Measurements from ENCODE around the gene JPH4.

DNA sequence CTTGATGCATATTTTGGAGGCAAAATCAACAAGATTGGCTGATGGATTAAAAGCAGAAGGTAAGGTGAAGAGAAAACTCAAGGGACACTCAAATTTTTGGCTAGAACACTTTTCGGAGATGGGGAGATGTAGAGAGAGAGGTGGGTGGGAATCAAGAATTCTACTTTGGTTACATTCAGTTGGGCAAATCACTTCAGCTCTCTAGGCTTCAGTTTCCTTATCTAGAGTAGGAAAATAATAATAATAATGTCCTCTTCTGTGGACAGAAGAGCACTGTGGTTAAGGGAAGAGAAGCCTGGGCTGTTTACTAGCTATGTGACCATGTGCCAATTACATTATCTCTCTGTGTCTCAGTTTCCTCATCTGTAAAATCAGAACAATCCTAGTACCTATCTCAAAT lies 34.2 kb upstream of the JPH4 start:
- TF ChIP-seq, protein P1, sequence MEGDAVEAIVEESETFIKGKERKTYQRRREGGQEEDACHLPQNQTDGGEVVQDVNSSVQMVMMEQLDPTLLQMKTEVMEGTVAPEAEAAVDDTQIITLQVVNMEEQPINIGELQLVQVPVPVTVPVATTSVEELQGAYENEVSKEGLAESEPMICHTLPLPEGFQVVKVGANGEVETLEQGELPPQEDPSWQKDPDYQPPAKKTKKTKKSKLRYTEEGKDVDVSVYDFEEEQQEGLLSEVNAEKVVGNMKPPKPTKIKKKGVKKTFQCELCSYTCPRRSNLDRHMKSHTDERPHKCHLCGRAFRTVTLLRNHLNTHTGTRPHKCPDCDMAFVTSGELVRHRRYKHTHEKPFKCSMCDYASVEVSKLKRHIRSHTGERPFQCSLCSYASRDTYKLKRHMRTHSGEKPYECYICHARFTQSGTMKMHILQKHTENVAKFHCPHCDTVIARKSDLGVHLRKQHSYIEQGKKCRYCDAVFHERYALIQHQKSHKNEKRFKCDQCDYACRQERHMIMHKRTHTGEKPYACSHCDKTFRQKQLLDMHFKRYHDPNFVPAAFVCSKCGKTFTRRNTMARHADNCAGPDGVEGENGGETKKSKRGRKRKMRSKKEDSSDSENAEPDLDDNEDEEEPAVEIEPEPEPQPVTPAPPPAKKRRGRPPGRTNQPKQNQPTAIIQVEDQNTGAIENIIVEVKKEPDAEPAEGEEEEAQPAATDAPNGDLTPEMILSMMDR (conservative IDR thresholded peaks at IDR 0.05; ENCODE audit: low read depth, low read length) = no peak
- no peak for TF ChIP-seq EZH2 (IDR thresholded peaks at IDR 0.05; ENCODE audit: borderline replicate concordance, low read depth, low read length, poor library complexity, severe bottlenecking)

Data from A673 (cell line).